Thymus (tissue), 11 donors: Measurements from ENCODE around the gene PTPN4. TPM values are rescaled to one million over a fixed set of nuclear protein-coding genes. Genes with fewer than 3 reads are reported as not detected.
A peak's percentile ranks its signal among the peaks of the same experiment; 100 is the strongest.

Experiments used
- DNase-seq, 9 donors: peaks; one replicate each; pipeline ENCODE4 v3.0.0-alpha.2; 2013; ENCODE audit warnings: low spot score in 9 of 9, low read depth in 6 of 9, missing footprints in 1 of 9
- H3K27ac ChIP-seq, 2 donors: one replicate each; pipeline ENCODE4 v1.5.1; 2013; ENCODE audit warnings: control low read depth in 1 of 2, low read depth in 1 of 2, low read length in 1 of 2, mild to moderate bottlenecking in 1 of 2, moderate library complexity in 1 of 2
- H3K27me3 ChIP-seq, 2 donors: one replicate each; pipeline ENCODE4 v1.5.1; 2013; ENCODE audit warnings: low read length in 1 of 2; ENCODE audit not compliant: control insufficient read depth in 2 of 2, insufficient read depth in 1 of 2
- H3K36me3 ChIP-seq, 2 donors: one replicate each; pipeline ENCODE4 v1.5.1; 2013; ENCODE audit warnings: low read length in 1 of 2, mild to moderate bottlenecking in 1 of 2, moderate library complexity in 1 of 2; ENCODE audit not compliant: control insufficient read depth in 2 of 2, insufficient read depth in 2 of 2
- H3K4me1 ChIP-seq, 2 donors: one replicate each; pipeline ENCODE4 v1.5.1; 2013; ENCODE audit warnings: low read length in 2 of 2; ENCODE audit not compliant: control insufficient read depth in 2 of 2, insufficient read depth in 2 of 2
- H3K4me3 ChIP-seq, 2 donors: one replicate each; pipeline ENCODE4 v1.5.1; 2013; ENCODE audit warnings: low read length in 2 of 2, control low read depth in 1 of 2, mild to moderate bottlenecking in 1 of 2
- H3K9me3 ChIP-seq, 2 donors: one replicate each; pipeline ENCODE4 v1.5.1; 2013; ENCODE audit warnings: low read length in 1 of 2, mild to moderate bottlenecking in 1 of 2; ENCODE audit not compliant: control insufficient read depth in 2 of 2, insufficient read depth in 1 of 2
- WGBS: extraction: QIAGEN DNeasy Blood & Tissue Kit; methylation state at CpG from one replicate; pipeline ENCODE4 v1.1.7; 2013; 5-methylcytosine and 5-hydroxymethylcytosine counted together
- polyA plus RNA-seq: library from polyadenylated mRNA; stranded (reverse); fragments of 200-250 nt; gene quantifications from one replicate; pipeline ENCODE4 v1.2.3, GENCODE V29; 2013
- total RNA-seq: library from RNA; stranded (reverse); fragments of 120-200 nt; gene quantifications from one replicate; pipeline ENCODE4 v1.2.4, GENCODE V29; 2013
- donor health status: healthy.

The PTPN4 gene
- total and polyA plus RNA-seq, 2 donors, result 11.9 to 53.0 TPM

DNA sequence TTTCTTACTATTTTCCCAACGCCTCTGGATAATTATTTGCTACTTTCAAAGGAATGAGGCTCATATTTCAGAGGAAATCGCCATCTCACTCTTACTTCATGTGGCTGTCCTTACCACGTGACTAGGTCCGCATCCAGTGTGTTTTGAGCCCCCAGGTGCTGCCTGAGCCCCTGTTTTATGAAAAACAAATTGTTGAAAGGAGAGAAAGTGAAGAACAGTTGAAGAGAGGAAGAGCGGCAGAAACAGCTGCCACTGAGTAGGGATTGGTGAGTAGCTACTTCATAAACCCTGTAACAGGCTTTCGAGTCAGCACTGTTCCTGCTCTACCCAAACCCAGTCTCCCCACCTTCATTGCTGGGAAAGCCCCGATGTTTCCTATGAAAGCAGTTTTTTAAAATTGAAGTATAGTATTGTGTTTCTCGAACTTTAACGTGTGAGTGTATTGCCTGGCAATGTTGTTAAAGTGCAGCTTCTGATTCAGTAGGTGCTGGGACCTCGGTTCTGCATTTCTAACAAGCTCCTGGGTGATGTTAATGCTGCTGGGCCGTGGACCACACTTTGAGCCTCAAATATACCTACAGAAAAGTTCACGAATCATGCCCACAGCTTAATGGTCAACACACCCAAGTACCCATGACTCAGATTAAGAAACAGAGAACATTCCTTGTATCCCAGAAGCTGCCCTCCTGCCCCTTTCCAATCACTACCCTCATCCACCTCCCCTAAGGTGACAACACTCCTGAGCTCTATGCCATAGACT is 41.0 kb upstream of the PTPN4 start:
- no peaks in the 10 kb centered on the region for H3K36me3 ChIP-seq
- no peak overlapping the region for H3K4me3 ChIP-seq
- peak overlapping the region in 1 of 2 donors; percentile 76 for H3K27ac ChIP-seq
- H3K4me1 ChIP-seq, result peaks cover 0 to 28% of the 10 kb centered on the region in 2 donors
- peak in 3 of 9 donors; percentile 31 to 65 (median 41) for DNase-seq
- H3K27me3 ChIP-seq, result no peaks in the 10 kb centered on the region
- WGBS, result 80% methylated on average over 12 of the region's 12 CpGs
- no peaks in the 10 kb centered on the region for H3K9me3 ChIP-seq

- DNase-seq, result no peak
- H3K27me3 ChIP-seq, result no peaks in the 10 kb centered on the region
- H3K4me1 ChIP-seq, result peaks cover 0 to 28% of the 10 kb centered on the region in 2 donors
- H3K27ac ChIP-seq, result peak overlapping the region in 1 of 2 donors; percentile 76
- H3K9me3 ChIP-seq, result no peaks in the 10 kb centered on the region
- no peaks in the 10 kb centered on the region for H3K36me3 ChIP-seq
- H3K4me3 ChIP-seq, result no peak overlapping the region
- WGBS, result 95% methylated on average over 3 of the region's 3 CpGs
Measured at GRCh38 chr2:119719261-119719627, 40.5 kb upstream of the PTPN4 start.

- Histone ChIP-seq H3K9me3 (no peaks in the 10 kb centered on the region), H3K4me3 (no peak overlapping the region), H3K27ac (no peak overlapping the region), H3K4me1 (peaks cover 0 to 28% of the 10 kb centered on the region in 2 donors), H3K27me3 (no peaks in the 10 kb centered on the region), H3K36me3 (no peaks in the 10 kb centered on the region)
- WGBS, result 94% methylated on average over 1 of the region's 1 CpG
- no peak for DNase-seq
Measured at GRCh38 chr2:119721043-119721442, 38.7 kb upstream of the PTPN4 start.

DNA sequence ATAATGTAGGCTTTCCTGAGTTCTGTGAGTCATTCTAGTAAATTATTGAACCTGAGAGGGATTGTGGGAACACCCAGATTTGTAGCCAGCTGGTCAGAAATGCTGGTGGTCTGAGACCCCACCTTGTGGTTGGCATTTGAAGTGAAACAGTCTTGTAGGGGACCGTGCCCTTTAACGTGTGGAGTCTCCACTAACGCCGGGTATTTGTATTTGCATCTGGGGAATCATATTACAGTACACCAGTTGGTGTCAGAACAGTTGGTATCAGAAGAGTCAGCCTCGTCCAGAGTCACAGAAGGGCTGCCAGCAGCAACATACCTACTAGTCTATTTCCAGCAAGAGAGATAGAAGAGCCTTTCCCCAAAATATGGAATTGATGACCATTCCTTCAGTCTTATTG is 38.3 kb upstream of the PTPN4 start:
- no peak overlapping the region for H3K27ac ChIP-seq

DNA sequence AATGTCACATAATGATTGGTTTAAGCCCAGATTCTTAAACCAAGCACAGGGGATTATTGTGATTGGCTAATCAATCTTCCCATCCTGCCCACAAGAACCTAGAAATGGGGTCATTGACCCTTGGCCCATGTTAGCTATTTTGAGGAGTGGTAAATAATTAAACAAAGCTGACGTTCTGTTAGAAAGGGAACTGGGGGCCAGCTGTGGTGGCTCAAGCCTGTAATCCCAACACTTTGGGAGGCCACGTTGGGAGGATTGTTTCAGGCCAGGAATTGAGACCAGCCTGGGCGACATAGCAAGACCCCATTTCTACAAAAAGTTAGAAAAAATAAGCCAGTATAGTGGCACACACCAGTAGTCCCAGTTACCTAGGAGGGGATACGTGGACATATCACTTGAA is 37.8 kb upstream of the PTPN4 start:
- Histone ChIP-seq H3K4me3 (no peak overlapping the region), H3K9me3 (no peaks in the 10 kb centered on the region), H3K27ac (no peak overlapping the region), H3K27me3 (no peaks in the 10 kb centered on the region), H3K36me3 (no peaks in the 10 kb centered on the region), H3K4me1 (peaks cover 0 to 28% of the 10 kb centered on the region in 2 donors)
- WGBS, result 96% methylated on average over 4 of the region's 4 CpGs
- no peak for DNase-seq

More for the DNA sequence above, 38.3 kb upstream of the PTPN4 start:
- H3K27me3 ChIP-seq, result no peaks in the 10 kb centered on the region
- no peaks in the 10 kb centered on the region for H3K9me3 ChIP-seq
- H3K4me1 ChIP-seq, result peaks cover 0 to 28% of the 10 kb centered on the region in 2 donors
- no peaks in the 10 kb centered on the region for H3K36me3 ChIP-seq
- 91% methylated on average over 5 of the region's 5 CpGs for WGBS
- no peak for DNase-seq
- no peak overlapping the region for H3K4me3 ChIP-seq

GRCh38 chr2:119723186-119723585 is 36.5 kb upstream of the PTPN4 start:
- H3K36me3 ChIP-seq, result no peaks in the 10 kb centered on the region
- no peak for DNase-seq
- no peaks in the 10 kb centered on the region for H3K9me3 ChIP-seq
- H3K4me3 ChIP-seq, result no peak overlapping the region
- no peaks in the 10 kb centered on the region for H3K27me3 ChIP-seq
- H3K4me1 ChIP-seq, result peaks cover 0 to 15% of the 10 kb centered on the region in 2 donors
- 94% methylated on average over 8 of the region's 8 CpGs for WGBS
- no peak overlapping the region for H3K27ac ChIP-seq

GRCh38 chr2:119723784-119724467 is 35.8 kb upstream of the PTPN4 start:
- H3K27me3 ChIP-seq, result no peaks in the 10 kb centered on the region
- no peak for DNase-seq
- whole genome bisulfite sequencing, result 76% methylated on average over 10 of the region's 10 CpGs
- peaks cover 0 to 9% of the 10 kb centered on the region in 2 donors for H3K4me1 ChIP-seq
- H3K4me3 ChIP-seq, result no peak overlapping the region
- H3K36me3 ChIP-seq, result no peaks in the 10 kb centered on the region
- H3K9me3 ChIP-seq, result no peaks in the 10 kb centered on the region
- no peak overlapping the region for H3K27ac ChIP-seq

DNA sequence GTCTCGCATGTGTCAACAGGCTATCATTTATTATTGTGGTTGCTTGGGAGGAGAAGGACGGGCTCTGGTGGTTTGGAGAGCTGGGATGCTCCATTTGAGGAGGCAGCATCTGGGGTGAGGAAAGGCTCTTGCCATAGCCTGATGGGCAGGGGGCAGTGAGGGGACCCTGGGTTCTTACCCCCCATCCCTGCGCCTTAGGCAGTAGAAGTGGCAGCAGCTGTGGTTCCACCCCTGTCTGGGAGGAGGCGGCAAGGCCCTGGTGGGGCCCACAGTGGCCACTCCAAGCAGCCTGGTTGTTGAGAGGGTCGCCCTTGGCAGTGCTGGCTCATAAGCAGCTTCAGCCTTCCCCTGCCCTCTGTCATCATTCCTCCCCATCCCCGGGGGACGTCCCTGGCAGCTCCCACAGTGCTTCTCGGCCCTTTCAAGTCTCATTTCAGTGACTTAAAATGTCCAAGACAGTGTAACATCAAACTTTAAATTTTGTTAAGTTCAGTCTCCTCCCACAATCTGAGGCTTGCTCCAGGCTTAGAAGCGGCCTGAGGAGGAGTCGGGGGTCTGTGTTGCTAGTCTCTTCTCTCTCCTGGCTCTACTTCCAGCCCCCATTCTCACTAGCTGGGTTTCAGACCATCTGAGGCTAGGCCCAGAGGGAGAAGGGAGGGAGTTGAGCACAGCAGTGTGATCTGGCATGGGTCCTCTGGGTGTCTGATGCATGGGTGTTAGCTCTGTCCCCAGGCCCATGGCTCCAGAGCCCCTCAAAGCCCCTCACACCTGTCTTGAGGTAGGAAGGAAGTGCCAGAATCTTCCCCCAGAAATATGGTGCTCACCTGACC is 34.9 kb upstream of the PTPN4 start:
- Histone ChIP-seq H3K9me3 (no peaks in the 10 kb centered on the region), H3K27ac (no peak overlapping the region), H3K36me3 (no peaks in the 10 kb centered on the region), H3K4me1 (no peaks in the 10 kb centered on the region), H3K27me3 (peaks cover 0 to 1% of the 10 kb centered on the region in 2 donors), H3K4me3 (no peak overlapping the region)
- no peak for DNase-seq
- 98% methylated on average over 10 of the region's 10 CpGs for WGBS

GRCh38 chr2:119727493-119727892 is 32.2 kb upstream of the PTPN4 start:
- no peak for DNase-seq
- no peak overlapping the region for H3K4me3 ChIP-seq
- no peaks in the 10 kb centered on the region for H3K9me3 ChIP-seq
- 95% methylated on average over 1 of the region's 1 CpG for WGBS
- H3K4me1 ChIP-seq, result no peaks in the 10 kb centered on the region
- H3K36me3 ChIP-seq, result no peaks in the 10 kb centered on the region
- H3K27ac ChIP-seq, result no peak overlapping the region
- H3K27me3 ChIP-seq, result peaks cover 0 to 2% of the 10 kb centered on the region in 2 donors
